K562 (cell line): ENCODE data around the gene ZSCAN22. TPM values are rescaled to one million over a fixed set of nuclear protein-coding genes. Genes with fewer than 3 reads are reported as not detected.

Experiments used
- BCLAF1 ChIP-seq, 2 experiments: fragments of 450-650 bp in 1 of 2; IDR thresholded peaks; 2 replicates each; pipeline ENCODE4 v1.6.1; 2011 to 2017; ENCODE audit warnings: low read depth in 2 of 2, antibody characterized with exemption in 1 of 2, borderline replicate concordance in 1 of 2, low read length in 1 of 2, mild to moderate bottlenecking in 1 of 2, mixed read lengths in 1 of 2; ENCODE audit not compliant: control insufficient read depth in 1 of 2
- ELF2 ChIP-seq: fragments of 250-450 bp; sonication (Bioruptor Pico); IDR thresholded peaks from 2 replicates; pipeline ENCODE4 v1.5.0; 2021; ENCODE audit warnings: mild to moderate bottlenecking
- ERF ChIP-seq: fragments of 450-650 bp; formaldehyde crosslinking; IDR thresholded peaks from 2 replicates; pipeline ENCODE4 v1.4.0; 2020; ENCODE audit warnings: mild to moderate bottlenecking, mixed read lengths
- MCM3 ChIP-seq: fragments of 450-650 bp; IDR thresholded peaks from 2 replicates; pipeline ENCODE4 v1.6.1; 2016
- NEUROD1 ChIP-seq: fragments of 150-350 bp; IDR thresholded peaks from 2 replicates; pipeline ENCODE4 v1.6.1; 2014; ENCODE audit warnings: borderline replicate concordance, low read length, low read depth; ENCODE audit not compliant: partially characterized antibody
- RFX5 ChIP-seq: IDR thresholded peaks from 2 replicates; pipeline ENCODE4 v1.6.1; 2011; ENCODE audit warnings: low read depth, mild to moderate bottlenecking, improper control_type of control experiment, low read length
- THAP7 ChIP-seq: fragments of 250-450 bp; sonication (Bioruptor Pico); IDR thresholded peaks from 2 replicates; pipeline ENCODE4 v1.5.0; 2021
- ZBTB5 ChIP-seq: fragments of 450-650 bp; IDR thresholded peaks from 2 replicates; pipeline ENCODE4 v1.6.1; 2017; ENCODE audit warnings: antibody characterized with exemption
- ZNF318 ChIP-seq, 2 experiments: fragments of 450-650 bp; IDR thresholded peaks; 2 replicates each; pipeline ENCODE4 v1.6.1; 2016; ENCODE audit warnings: mild to moderate bottlenecking in 2 of 2, borderline replicate concordance in 1 of 2, low read depth in 1 of 2, moderate library complexity in 1 of 2
- polyA plus RNA-seq, 8 experiments: library from polyadenylated mRNA; depleted of rRNA in 4 of 8; stranded (reverse) in 5 of 8; unstranded in 3 of 8; fragments of >200 nt; fragmentation: Nextera tagmentation in 2 of 8; fragmentation: Illumina TruSeq in 1 of 8; extraction: Ambion mirVana in 2 of 8; extraction: Trizol in 1 of 8; gene quantifications; 2 replicates each; pipeline versions ENCODE4 v1.2.1 to v1.2.3, GENCODE V29; 2011 to 2014; ENCODE audit warnings: inconsistent platforms in 1 of 8, missing spikeins in 1 of 8
- total RNA-seq, 7 experiments: library from RNA; depleted of rRNA in 6 of 7; stranded (reverse); fragments of >200 nt in 6 of 7; fragmentation: Illumina TruSeq in 2 of 7; extraction: Trizol in 2 of 7; gene quantifications; 2 replicates each; pipeline versions ENCODE4 v1.2.1 to v1.2.3, GENCODE V29; 2011 to 2021; ENCODE audit warnings: low replicate concordance in 1 of 7

Gene ZSCAN22
- total and polyA plus RNA-seq, 9 of the 15 experiments (the other 6 are each of a cell fraction or from before 2014, with no cell fraction given): 0.98 to 5.3 (median 3.0) TPM

- TF ChIP-seq ZNF318 (IDR thresholded peaks at IDR 0.05; ENCODE audit: borderline replicate concordance in 1 of 2, low read depth in 1 of 2) (no peak), RFX5 (no peak), BCLAF1 (IDR thresholded peaks at IDR 0.05; ENCODE audit: borderline replicate concordance in 1 of 2, control insufficient read depth in 1 of 2, low read depth in 2 of 2, low read length in 1 of 2) (0 out of 4 replicates have a peak, but pooled peaks of 1 of the 2 experiments have one; percentile 60), NEUROD1 (peak; percentile 90), ERF (CRISPR knock-in tag) (0 out of 2 replicates have a peak, but pooled peaks have one; percentile 6), ZBTB5 (no peak), THAP7 (CRISPR knock-in tag) (no peak), ELF2 (CRISPR knock-in tag) (peak; percentile 92), MCM3 (no peak)
These were observed 35.6 kb downstream of the ZSCAN22 start, which contains the start of gene ZNF497 (continued) for GRCh38 chr19:58362272-58362994.
